PC-9 (cell line): ENCODE data around the gene LMOD1. TPM values are rescaled to one million over a fixed set of nuclear protein-coding genes. Genes with fewer than 3 reads are reported as not detected.
A peak's percentile ranks its signal among the peaks of the same experiment; 100 is the strongest.

Experiments
- BruUV-seq: library from RNA; stranded (reverse); fragments of 400-500 nt; replicated peaks from 2 replicates; lab custom pipeline; 2021; lab: Mats Ljungman, UMichigan
- CTCF ChIA-PET: fragments of 300-600 bp; sonication (Branson Sonifier 250); formaldehyde crosslinking; loops from one replicate; lab custom pipeline; 2022; ENCODE audit warnings: antibody characterized with exemption; lab: Charles Lee
- POLR2A ChIA-PET: fragments of 300-600 bp; sonication (Branson Sonifier 250); formaldehyde crosslinking; loops from one replicate; lab custom pipeline; 2022; ENCODE audit warnings: antibody characterized with exemption; ENCODE audit not compliant: unreplicated experiment; lab: Charles Lee
- DNase-seq, 2 experiments: peaks; one replicate each; pipeline versions ENCODE4 v3.0.0 to v3.0.0-alpha.2; 2015 to 2022; ENCODE audit warnings: mixed read lengths in 1 of 2
- H2AFZ ChIP-seq: fragments of 200-600 bp; sonication (generic); 2 replicates; pipeline ENCODE4 v1.8.1; 2017; ENCODE audit warnings: antibody characterized with exemption
- H3F3A ChIP-seq: fragments of 200-600 bp; sonication (generic); 2 replicates; pipeline ENCODE4 v1.8.1; 2017; ENCODE audit warnings: antibody characterized with exemption, mild to moderate bottlenecking, low read depth; ENCODE audit not compliant: insufficient read depth
- H3K27ac ChIP-seq: fragments of 200-600 bp; sonication (generic); 2 replicates; pipeline ENCODE4 v1.6.1; 2016; ENCODE audit warnings: mixed run types
- H3K27me3 ChIP-seq: fragments of 200-600 bp; sonication (generic); 2 replicates; pipeline ENCODE4 v1.6.1; 2016; ENCODE audit warnings: low read depth, mixed run types; ENCODE audit not compliant: insufficient read depth
- H3K36me3 ChIP-seq: fragments of 200-600 bp; sonication (generic); 2 replicates; pipeline ENCODE4 v1.6.1; 2016; ENCODE audit warnings: low read depth, mixed run types
- H3K4me1 ChIP-seq: fragments of 200-600 bp; sonication (generic); replicated peaks from 2 replicates; pipeline ENCODE4 v1.6.1; 2016; ENCODE audit warnings: mixed run types; ENCODE audit not compliant: insufficient read depth
- H3K4me2 ChIP-seq: fragments of 200-600 bp; sonication (generic); 2 replicates; pipeline ENCODE4 v1.6.1; 2017; ENCODE audit warnings: mixed run types
- H3K4me3 ChIP-seq: fragments of 200-600 bp; sonication (generic); 2 replicates; pipeline ENCODE4 v1.6.1; 2016; ENCODE audit warnings: mixed run types
- H3K79me2 ChIP-seq: fragments of 200-600 bp; sonication (generic); 2 replicates; pipeline ENCODE4 v1.6.1; 2017; ENCODE audit warnings: low read depth, mixed run types
- H3K9me2 ChIP-seq: fragments of 200-600 bp; sonication (generic); 2 replicates; pipeline ENCODE4 v1.8.1; 2017; ENCODE audit warnings: mild to moderate bottlenecking; ENCODE audit not compliant: insufficient read depth
- H3K9me3 ChIP-seq: fragments of 200-600 bp; sonication (generic); 2 replicates; pipeline ENCODE4 v1.8.1; 2016; ENCODE audit warnings: low read depth; ENCODE audit not compliant: insufficient read depth
- H4K20me1 ChIP-seq: fragments of 200-600 bp; sonication (generic); 2 replicates; pipeline ENCODE4 v1.8.1; 2017; ENCODE audit not compliant: insufficient read depth
- CTCF ChIP-seq: fragments of 200-600 bp; sonication (generic); conservative IDR thresholded peaks from 2 replicates; pipeline ENCODE4 v1.6.1; 2017; ENCODE audit warnings: mixed run types, antibody characterized with exemption, mild to moderate bottlenecking, moderate library complexity
- EZH2 ChIP-seq: fragments of 200-600 bp; sonication (generic); IDR thresholded peaks from 2 replicates; pipeline ENCODE4 v1.8.0; 2017; ENCODE audit warnings: antibody characterized with exemption, low read depth
- intact Hi-C: fragments of 100-400 bp; cut with micrococcal nuclease; formaldehyde crosslinking; loops from one replicate; pipeline ENCODE4 v1.10.0; 2022; ENCODE audit not compliant: unreplicated experiment
- total RNA-seq: library from RNA; stranded (reverse); gene quantifications from 2 replicates; pipeline ENCODE4 v1.2.3, GENCODE V29; 2021

LMOD1 gene
- total RNA-seq, 1 experiment from 2014 or later: 0.74 TPM

GRCh38 chr1:201889090-201889968, 57.0 kb downstream of the LMOD1 start:
- intact Hi-C loops: no loop called here
- Histone ChIP-seq H3K9me2 (no peaks in the 10 kb centered on the region), H4K20me1 (no peaks in the 10 kb centered on the region), H3K27me3 (no peaks in the 10 kb centered on the region), H3K4me2 (peak overlapping the region; percentile 95), H2AFZ (peak overlapping the region; percentile 85), H3K9me3 (no peaks in the 10 kb centered on the region), H3K4me1 (peaks cover 31% of the 10 kb centered on the region), H3K27ac (no peak overlapping the region), H3F3A (peaks cover 23% of the 10 kb centered on the region), H3K36me3 (no peaks in the 10 kb centered on the region), H3K4me3 (peak overlapping the region; percentile 88), H3K79me2 (no peaks in the 10 kb centered on the region)
- BruUV-seq: no TSS peak
- DNase-seq: peak in 1 of 2 experiments; percentile 31
- ChIA-PET CTCF (no interaction called here), POLR2A (no interaction called here)
- TF ChIP-seq EZH2: no peak
- TF ChIP-seq CTCF: no peak

- Histone ChIP-seq H3K9me3 (no peaks in the 10 kb centered on the region), H3K4me2 (peak within 1 kb of the TSS; percentile 95), H4K20me1 (no peaks in the 10 kb centered on the region), H3K4me3 (peak within 1 kb of the TSS; percentile 88), H2AFZ (peak within 1 kb of the TSS; percentile 85), H3K27me3 (no peaks in the 10 kb centered on the region), H3F3A (peaks cover 22% of the 10 kb centered on the region; the same call in 1 of the 2 replicates), H3K36me3 (no peaks in the 10 kb centered on the region), H3K9me2 (no peaks in the 10 kb centered on the region), H3K27ac (no peak within 1 kb of the TSS), H3K79me2 (no peaks in the 10 kb centered on the region), H3K4me1 (peaks cover 39% of the 10 kb centered on the region)
- TF ChIP-seq CTCF (no peak), EZH2 (no peak)
- CTCF ChIA-PET: interaction anchor here (0.6 kb wide), 1 partner anchor 227 kb away, joined by 4 read pairs; no protein-coding TSS in a partner anchor
- peak; percentile 76 to 92 for DNase-seq
- no TSS peak for BruUV-seq
- POLR2A ChIA-PET: interaction anchor here (0.6 kb wide), 2 partner anchors 11 to 147 kb away, joined by 5 to 9 read pairs; no protein-coding TSS in a partner anchor
- intact Hi-C loops: no loop called here
Measured at GRCh38 chr1:201888282-201889089, 57.9 kb downstream of the LMOD1 start, which contains the start of gene SHISA4. SHISA4 (plus strand) TSS chr1:201888898; CDS start chr1:201888995, 97 bp downstream.
